Suppressor macrophage (primary cell): ENCODE results near the gene DHDH.

Experiments
- DNase-seq, 4 experiments: peaks; one replicate each; pipeline ENCODE4 v3.0.0-alpha.2; 2020 to 2022

Gene DHDH

DNA sequence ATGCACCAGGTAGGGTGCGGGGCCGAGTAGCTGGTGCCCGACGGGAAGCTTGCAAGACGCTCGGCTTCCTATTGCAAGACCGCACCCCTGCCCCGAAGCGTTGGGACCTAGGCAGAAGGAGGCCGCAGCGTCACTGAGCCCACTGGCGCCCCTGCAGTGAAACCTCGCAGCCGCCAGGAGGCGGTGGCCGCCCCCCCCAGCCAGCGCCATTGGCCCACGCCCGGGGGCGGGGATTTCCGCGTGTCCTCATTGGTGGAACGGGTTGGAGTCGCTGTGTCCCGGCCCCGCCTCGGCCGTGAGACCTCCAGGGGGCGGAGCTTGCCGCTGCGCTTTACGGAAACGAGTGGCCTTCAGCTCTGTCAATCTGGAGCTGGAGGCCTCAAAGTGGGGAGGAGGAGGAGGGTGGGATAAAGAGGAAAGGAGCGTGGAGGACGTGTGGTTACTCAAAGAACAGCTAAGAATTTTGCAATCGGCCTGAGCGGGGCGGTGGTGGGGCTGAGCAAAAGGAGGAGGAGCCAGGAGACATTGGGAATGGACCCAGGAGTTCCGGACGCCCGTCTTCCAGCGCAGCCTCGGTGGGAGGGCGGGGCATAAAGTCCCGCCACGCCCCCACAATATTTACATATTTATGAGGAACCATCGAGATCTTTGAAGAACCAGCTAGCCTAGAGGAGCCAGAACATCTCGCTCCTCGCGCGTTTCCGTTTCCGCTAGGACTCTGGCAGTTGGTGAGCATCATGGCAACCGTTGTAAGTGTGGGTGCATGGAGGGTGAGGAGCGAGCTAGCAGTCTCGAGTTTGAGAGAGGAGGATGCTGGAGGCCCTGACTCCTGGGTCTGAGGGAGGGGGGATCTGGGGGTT is 59.9 kb downstream of the DHDH start, which contains the start of the genes GYS1 and RUVBL2:
Gene GYS1 (minus strand): TSS at position 135 of the 860 bp plus-strand sequence. CDS start 197 bp downstream, outside the sequence.
Gene RUVBL2 (plus strand): TSS at position 713 of the 860 bp plus-strand sequence. CDS start 25 bp downstream, at position 738.
- peak; percentile 100 for DNase-seq

DNA sequence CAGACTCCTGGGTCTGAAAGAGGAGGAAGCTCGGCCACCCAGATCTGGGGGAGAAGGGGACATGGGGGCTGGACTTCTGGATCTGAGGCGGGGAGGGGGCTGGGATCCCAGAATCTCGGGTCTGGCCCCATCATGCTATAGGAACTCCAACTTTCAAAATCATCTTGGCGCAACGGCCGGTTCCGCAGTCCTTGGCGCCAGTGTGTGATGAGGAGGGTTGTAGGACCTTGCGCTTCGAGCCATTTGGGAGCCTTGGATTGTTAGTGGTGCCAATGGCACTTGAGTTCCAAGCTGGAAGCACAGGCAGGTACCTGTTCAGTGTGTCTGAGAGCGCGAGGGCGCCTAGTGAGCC is 60.5 kb downstream of the DHDH start:
- DNase-seq: no peak
